Muscle layer of colon (tissue), 2 donors: ENCODE results near the gene FOLR1.

Experiments used
- H3K27ac ChIP-seq: one replicate; pipeline ENCODE4 v1.7.0; 2013; ENCODE audit warnings: low read depth, mild to moderate bottlenecking, low read length, moderate library complexity
- H3K27me3 ChIP-seq, 2 donors: one replicate each; pipeline ENCODE4 v1.7.0; 2013; ENCODE audit warnings: low read length in 2 of 2, mild to moderate bottlenecking in 2 of 2; ENCODE audit not compliant: insufficient read depth in 2 of 2, control insufficient read depth in 1 of 2
- H3K36me3 ChIP-seq: one replicate; pipeline ENCODE4 v1.7.0; 2013; ENCODE audit warnings: mild to moderate bottlenecking, low read length; ENCODE audit not compliant: insufficient read depth
- H3K4me1 ChIP-seq: one replicate; pipeline ENCODE4 v1.7.0; 2013; ENCODE audit warnings: mild to moderate bottlenecking, low read length; ENCODE audit not compliant: insufficient read depth
- H3K4me3 ChIP-seq, 2 donors: one replicate each; pipeline ENCODE4 v1.7.0; 2013; ENCODE audit warnings: low read length in 2 of 2, low read depth in 1 of 2, mild to moderate bottlenecking in 1 of 2, moderate library complexity in 1 of 2
- H3K9ac ChIP-seq: one replicate; pipeline ENCODE4 v1.7.0; 2013; ENCODE audit warnings: low read length
- H3K9me3 ChIP-seq: one replicate; pipeline ENCODE4 v1.7.0; 2013; ENCODE audit warnings: mild to moderate bottlenecking, low read length
- donor health status: abdominal sarcoma.
- donor health status: Adenocarcinoma of cecum.

FOLR1 gene

DNA sequence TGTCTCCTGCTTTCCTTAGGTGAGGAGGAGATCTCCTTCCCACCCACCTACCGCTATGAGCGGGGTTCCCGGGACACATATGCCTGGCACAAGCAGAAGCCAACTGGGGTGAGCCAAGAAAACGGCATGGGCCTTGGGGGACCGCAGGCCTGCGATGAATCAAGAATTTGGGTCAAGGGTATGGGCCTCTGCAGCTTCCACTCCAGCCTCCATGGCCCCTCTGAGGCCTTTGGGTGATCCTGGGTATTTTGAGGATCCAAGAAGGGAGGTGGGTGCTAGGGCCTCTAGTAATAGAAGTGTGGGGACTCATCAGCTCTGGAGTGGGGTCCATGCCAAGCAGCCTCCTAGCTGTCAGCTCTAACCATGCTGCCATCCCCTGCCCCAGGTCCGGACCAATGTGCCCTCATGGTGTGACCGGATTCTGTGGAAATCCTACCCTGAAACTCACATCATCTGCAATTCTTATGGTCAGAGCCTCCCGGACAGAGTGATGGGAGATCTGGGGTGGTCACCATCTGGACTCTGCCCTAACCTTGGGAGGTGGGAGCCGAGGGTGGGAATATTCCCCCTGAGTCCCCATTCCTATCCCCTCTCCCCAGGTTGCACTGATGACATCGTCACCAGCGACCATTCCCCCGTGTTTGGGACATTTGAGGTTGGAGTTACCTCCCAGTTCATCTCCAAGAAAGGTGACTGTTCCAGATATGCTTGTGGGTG, 41.3 kb downstream of the FOLR1 start:
- H3K4me1 ChIP-seq = peaks cover 27% of the 10 kb centered on the region
- H3K27ac ChIP-seq = no peak overlapping the region
- no peaks in the 10 kb centered on the region for H3K27me3 ChIP-seq
- no peak overlapping the region for H3K9ac ChIP-seq
- H3K9me3 ChIP-seq = no peaks in the 10 kb centered on the region
- H3K4me3 ChIP-seq = no peak overlapping the region
- H3K36me3 ChIP-seq = peaks cover 94% of the 10 kb centered on the region

GRCh38 chr11:72233773-72234513, 42.0 kb downstream of the FOLR1 start:
- H3K27me3 ChIP-seq = no peaks in the 10 kb centered on the region
- peaks cover 34% of the 10 kb centered on the region for H3K4me1 ChIP-seq
- H3K9me3 ChIP-seq = no peaks in the 10 kb centered on the region
- no peak overlapping the region for H3K27ac ChIP-seq
- no peak overlapping the region for H3K9ac ChIP-seq
- no peak overlapping the region for H3K4me3 ChIP-seq
- peaks cover 87% of the 10 kb centered on the region for H3K36me3 ChIP-seq

GRCh38 chr11:72234514-72234830, 42.5 kb downstream of the FOLR1 start:
- no peak overlapping the region for H3K9ac ChIP-seq
- peaks cover 39% of the 10 kb centered on the region for H3K4me1 ChIP-seq
- no peaks in the 10 kb centered on the region for H3K27me3 ChIP-seq
- no peak overlapping the region for H3K4me3 ChIP-seq
- peaks cover 81% of the 10 kb centered on the region for H3K36me3 ChIP-seq
- H3K27ac ChIP-seq = no peak overlapping the region
- no peaks in the 10 kb centered on the region for H3K9me3 ChIP-seq

GRCh38 chr11:72234920-72235319, 43.0 kb downstream of the FOLR1 start:
- no peak overlapping the region for H3K4me3 ChIP-seq
- H3K9ac ChIP-seq = no peak overlapping the region
- no peaks in the 10 kb centered on the region for H3K27me3 ChIP-seq
- H3K36me3 ChIP-seq = peaks cover 77% of the 10 kb centered on the region
- H3K4me1 ChIP-seq = peaks cover 41% of the 10 kb centered on the region
- H3K27ac ChIP-seq = no peak overlapping the region
- no peaks in the 10 kb centered on the region for H3K9me3 ChIP-seq

GRCh38 chr11:72235351-72236057, 43.6 kb downstream of the FOLR1 start:
- H3K27me3 ChIP-seq = peaks cover 0 to 1% of the 10 kb centered on the region in 2 donors

DNA sequence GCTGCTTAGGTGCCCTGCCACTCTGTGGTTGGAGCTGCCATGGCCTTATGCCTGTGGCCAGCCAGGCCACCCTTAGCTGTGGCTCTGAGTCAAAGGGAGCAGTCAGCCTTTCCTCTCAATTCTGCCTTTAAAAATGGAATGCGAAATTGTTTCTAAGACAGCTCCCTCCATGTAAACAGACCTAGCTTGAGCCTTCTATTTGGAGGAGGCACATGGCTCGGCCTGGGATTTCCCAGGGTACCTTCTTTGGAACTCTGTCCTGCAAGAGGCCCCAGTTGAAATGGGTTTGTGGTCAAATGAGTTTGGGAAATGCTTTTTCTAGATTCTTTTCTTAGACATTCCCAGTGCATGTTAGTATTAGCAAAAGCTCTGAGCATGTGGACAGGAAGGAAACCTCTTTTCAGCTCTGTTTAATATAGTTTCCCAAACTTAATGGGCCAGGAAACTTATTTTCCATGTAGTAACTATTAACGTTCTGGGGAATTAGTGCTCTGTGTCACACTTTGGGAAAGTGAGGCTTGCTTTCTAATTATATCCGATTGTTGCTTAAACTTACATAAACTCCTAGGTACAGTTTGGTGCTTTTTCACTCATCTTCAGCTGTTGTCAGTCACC, 44.2 kb downstream of the FOLR1 start:
- Histone ChIP-seq H3K9me3 (no peaks in the 10 kb centered on the region), H3K4me1 (peaks cover 50% of the 10 kb centered on the region), H3K9ac (peak overlapping the region; percentile 19), H3K27me3 (peaks cover 0 to 8% of the 10 kb centered on the region in 2 donors), H3K36me3 (peaks cover 64% of the 10 kb centered on the region), H3K4me3 (no peak overlapping the region), H3K27ac (peak overlapping the region; percentile 43)

More at GRCh38 chr11:72235351-72236057, 43.6 kb downstream of the FOLR1 start:
- Histone ChIP-seq H3K27ac (peak overlapping the region; percentile 43), H3K36me3 (peaks cover 71% of the 10 kb centered on the region), H3K9ac (no peak overlapping the region), H3K9me3 (no peaks in the 10 kb centered on the region), H3K4me3 (no peak overlapping the region), H3K4me1 (peaks cover 46% of the 10 kb centered on the region)

GRCh38 chr11:72236774-72237111, 44.8 kb downstream of the FOLR1 start:
- peak overlapping the region; percentile 19 for H3K9ac ChIP-seq

GRCh38 chr11:72237112-72237931, 45.4 kb downstream of the FOLR1 start:
- Histone ChIP-seq H3K4me1 (peaks cover 50% of the 10 kb centered on the region), H3K27me3 (peaks cover 8 to 14% of the 10 kb centered on the region in 2 donors), H3K27ac (peak overlapping the region; percentile 83), H3K9ac (no peak overlapping the region), H3K9me3 (no peaks in the 10 kb centered on the region), H3K4me3 (no peak overlapping the region), H3K36me3 (peaks cover 53% of the 10 kb centered on the region)

More at GRCh38 chr11:72236774-72237111, 44.8 kb downstream of the FOLR1 start:
- Histone ChIP-seq H3K27me3 (peaks cover 2 to 10% of the 10 kb centered on the region in 2 donors), H3K4me3 (no peak overlapping the region), H3K9me3 (no peaks in the 10 kb centered on the region), H3K4me1 (peaks cover 50% of the 10 kb centered on the region), H3K36me3 (peaks cover 59% of the 10 kb centered on the region), H3K27ac (peak overlapping the region; percentile 61)

GRCh38 chr11:72238040-72238450, 46.1 kb downstream of the FOLR1 start:
- H3K4me3 ChIP-seq = no peak overlapping the region
- H3K9me3 ChIP-seq = no peaks in the 10 kb centered on the region
- H3K36me3 ChIP-seq = peaks cover 46% of the 10 kb centered on the region
- H3K27ac ChIP-seq = peak overlapping the region; percentile 83
- H3K4me1 ChIP-seq = peaks cover 50% of the 10 kb centered on the region
- H3K9ac ChIP-seq = peak overlapping the region; percentile 2
- peaks cover 13 to 22% of the 10 kb centered on the region in 2 donors for H3K27me3 ChIP-seq

DNA sequence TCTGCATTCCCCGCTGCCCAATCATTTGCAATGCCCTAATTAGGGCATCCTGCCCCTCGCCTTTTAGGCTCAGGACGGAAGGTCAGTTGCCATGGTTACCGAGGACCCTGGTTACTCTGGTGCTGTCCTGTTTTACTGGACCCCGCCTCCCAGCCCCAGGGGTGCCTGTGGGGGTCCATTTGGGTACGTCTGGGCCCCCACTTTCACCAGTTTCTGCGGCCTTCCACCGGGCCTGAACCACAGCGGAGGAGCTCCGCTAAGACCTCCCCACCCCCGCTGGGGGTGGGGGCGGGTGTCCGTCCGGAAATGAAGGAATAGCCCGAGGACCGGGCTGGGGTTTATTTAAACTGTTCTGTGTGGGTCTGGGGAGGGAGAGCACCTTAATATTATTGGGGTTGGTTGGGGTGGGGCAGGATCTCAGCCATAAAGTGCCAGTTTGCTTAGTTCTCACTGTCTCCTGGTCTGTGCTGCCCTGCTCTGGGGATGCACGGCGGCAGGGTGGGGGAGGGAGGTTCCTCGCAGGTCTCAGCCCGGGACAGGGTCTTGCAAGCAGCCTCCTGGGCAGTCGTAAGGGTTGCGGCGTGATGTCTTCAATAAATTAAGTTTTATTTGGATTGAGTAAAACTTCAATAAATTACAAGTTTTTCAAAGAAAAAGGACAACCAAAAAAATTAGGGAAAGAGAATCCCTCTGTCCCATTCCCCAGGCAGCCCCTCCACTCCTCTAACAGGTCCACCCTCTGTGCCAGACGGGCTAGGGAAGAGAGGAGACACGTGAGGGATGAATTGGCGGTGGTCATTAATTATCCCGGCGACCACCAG, 46.8 kb downstream of the FOLR1 start:
- Histone ChIP-seq H3K4me3 (peak overlapping the region in 1 of 2 donors; percentile 58), H3K36me3 (peaks cover 39% of the 10 kb centered on the region)

More for the DNA sequence above, 46.8 kb downstream of the FOLR1 start:
- Histone ChIP-seq H3K9me3 (no peaks in the 10 kb centered on the region), H3K27ac (peak overlapping the region; percentile 83), H3K4me1 (peaks cover 50% of the 10 kb centered on the region), H3K27me3 (peaks cover 18 to 28% of the 10 kb centered on the region in 2 donors), H3K9ac (peak overlapping the region; percentile 2)
